Raji (cell line): ENCODE data around the gene COL16A1.

Experiments used
- POLR2A ChIP-seq: IDR thresholded peaks from 2 replicates; pipeline ENCODE4 v1.6.1; 2011; ENCODE audit warnings: low read depth, low read length, control low read depth; ENCODE audit not compliant: insufficient read depth

Gene COL16A1

GRCh38 chr1:31626223-31627207 lies 77.3 kb downstream of the COL16A1 start:
- TF ChIP-seq POLR2A, result no peak

GRCh38 chr1:31625561-31626222 lies 78.1 kb downstream of the COL16A1 start:
- no peak for TF ChIP-seq POLR2A

DNA sequence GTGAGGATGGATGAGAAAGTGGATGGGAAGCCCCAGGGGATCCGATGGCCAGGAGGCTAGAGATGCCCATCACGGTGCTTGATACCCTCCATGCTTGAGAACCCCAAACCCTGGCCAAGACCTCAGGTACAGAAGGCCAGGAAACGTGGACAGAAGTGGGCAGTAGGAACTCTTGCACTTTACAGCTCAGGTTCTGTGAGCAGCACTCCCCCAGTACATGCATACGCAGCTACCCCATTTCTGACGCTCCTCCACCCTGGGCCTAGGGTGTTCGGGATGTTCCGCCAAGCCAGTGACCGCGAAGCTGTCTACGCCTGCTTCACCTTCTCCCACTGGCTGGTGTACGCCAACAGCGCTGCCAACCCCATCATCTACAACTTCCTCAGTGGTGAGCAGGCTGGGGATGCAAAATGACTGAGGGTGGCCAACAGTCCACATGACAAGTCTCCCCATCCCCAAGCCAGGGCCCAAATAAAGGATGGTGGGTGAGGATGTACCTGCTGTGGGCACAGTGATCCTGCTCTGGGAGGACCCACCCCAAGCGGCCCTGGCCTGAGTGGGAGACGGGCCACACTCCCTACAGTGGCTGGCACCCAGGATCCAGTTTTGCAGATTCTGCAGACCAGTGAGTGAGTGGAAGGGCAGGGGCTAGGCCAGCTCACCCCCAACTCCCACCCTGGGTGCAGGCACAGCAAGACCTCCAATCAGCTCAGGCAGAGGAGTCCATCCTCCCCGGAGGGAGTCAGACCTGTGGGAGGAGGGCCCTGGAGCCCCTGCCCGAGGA lies 78.9 kb downstream of the COL16A1 start:
- no peak for TF ChIP-seq POLR2A

DNA sequence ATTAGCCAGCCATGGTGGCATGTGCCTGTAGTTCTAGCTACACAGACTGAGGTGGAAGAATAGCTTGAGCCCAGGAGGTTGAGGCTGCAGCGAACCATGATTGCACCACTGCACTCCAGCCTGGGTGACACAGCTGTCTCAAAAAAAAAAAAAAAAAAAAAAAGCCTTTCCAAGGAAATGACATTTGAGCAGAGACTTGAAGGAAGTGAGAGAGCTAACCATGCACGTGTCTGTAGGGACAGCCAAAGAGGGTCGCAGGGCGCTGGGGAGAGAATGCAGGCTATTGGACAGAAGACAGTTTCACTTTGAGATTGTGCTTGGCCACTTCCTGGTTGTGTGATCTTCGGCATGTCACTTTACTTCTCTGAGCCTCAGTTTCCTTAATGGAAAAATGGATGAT lies 79.5 kb downstream of the COL16A1 start:
- no peak for TF ChIP-seq POLR2A

DNA sequence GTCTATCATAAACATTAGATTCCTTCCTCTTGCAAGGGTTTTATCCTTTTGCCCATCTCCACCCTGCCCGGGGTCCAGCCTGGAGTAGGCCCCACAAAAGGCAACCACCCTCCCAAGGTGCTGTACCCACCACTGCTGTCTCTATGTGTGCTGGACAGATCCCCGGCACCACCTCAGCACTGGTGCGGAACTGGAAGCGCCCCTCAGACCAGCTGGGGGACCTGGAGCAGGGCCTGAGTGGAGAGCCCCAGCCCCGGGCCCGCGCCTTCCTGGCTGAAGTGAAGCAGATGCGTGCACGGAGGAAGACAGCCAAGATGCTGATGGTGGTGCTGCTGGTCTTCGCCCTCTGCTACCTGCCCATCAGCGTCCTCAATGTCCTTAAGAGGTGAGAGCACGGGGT lies 80.5 kb downstream of the COL16A1 start:
- no peak for TF ChIP-seq POLR2A

- no peak for TF ChIP-seq POLR2A
These were observed 81.7 kb downstream of the COL16A1 start for GRCh38 chr1:31621847-31622730.

GRCh38 chr1:31621498-31621820 lies 82.4 kb downstream of the COL16A1 start:
- no peak for TF ChIP-seq POLR2A

- TF ChIP-seq POLR2A, result no peak
These were observed 83.0 kb downstream of the COL16A1 start for GRCh38 chr1:31620631-31621497.

GRCh38 chr1:31618916-31619846 lies 84.6 kb downstream of the COL16A1 start:
- TF ChIP-seq POLR2A, result no peak

DNA sequence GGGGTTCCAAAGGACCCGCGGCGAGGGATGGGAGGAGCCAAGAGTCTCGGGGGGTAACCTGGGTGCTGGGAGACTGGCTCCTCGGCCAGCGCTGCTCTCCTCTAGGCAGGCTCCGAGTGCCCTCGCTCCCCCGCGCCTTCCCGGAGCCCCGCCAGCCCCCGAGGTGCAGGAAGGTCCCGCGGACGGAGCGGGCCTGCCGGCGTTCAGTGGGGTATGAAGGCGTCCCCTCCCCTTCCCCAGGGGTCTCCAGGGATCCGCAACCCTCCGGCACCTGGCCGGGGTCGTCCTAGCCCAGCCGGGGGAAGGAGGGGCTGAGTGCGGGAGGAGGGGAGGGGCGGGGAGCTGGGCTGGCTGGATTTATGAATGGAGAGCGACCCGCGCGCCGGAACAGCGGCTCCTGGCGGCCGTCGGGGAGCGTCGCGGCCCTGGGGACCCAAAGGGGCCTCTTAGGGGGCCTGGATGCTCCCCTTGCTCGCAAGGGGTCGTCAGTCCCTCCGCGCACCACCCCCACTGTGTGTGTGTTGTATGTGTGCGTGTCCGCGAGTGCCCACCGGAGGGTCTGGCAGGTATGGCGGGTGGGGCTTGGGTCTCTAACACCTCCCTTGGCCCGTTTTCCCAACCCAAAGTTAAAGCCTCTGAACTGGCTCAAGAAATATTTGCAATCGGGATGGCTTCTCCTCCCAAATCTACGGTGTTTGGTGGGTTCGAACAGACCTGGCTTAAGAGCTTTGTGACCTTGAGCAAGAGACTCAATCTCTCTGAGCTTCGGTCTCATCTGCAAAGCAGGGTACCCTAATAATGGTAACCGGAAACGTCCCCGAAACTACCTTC lies 85.7 kb downstream of the COL16A1 start:
- no peak for TF ChIP-seq POLR2A

- TF ChIP-seq POLR2A, result no peak
These were observed 86.5 kb downstream of the COL16A1 start, which contains the start of gene HCRTR1 for GRCh38 chr1:31617218-31617915. Gene HCRTR1 (plus strand): TSS chr1:31617689. CDS start chr1:31619193, 1,504 bp downstream.
